Rectal smooth muscle tissue (tissue), 1 donor: Measurements from ENCODE around the gene EEF1G.
"Not testable (repeated sequence)": the region's sequence is repeated elsewhere in the genome, so short reads cannot be mapped to it uniquely, and the experiment has no call there.

ENCODE experiments used
- H3K27ac ChIP-seq: one replicate; pipeline ENCODE4 v1.7.0; 2013; ENCODE audit warnings: low read depth, low read length, inconsistent platforms
- H3K27me3 ChIP-seq: one replicate; pipeline ENCODE4 v1.7.0; 2013; ENCODE audit warnings: low read length; ENCODE audit not compliant: control insufficient read depth, insufficient read depth
- H3K36me3 ChIP-seq: one replicate; pipeline ENCODE4 v1.7.0; 2013; ENCODE audit warnings: low read length; ENCODE audit not compliant: control insufficient read depth, insufficient read depth
- H3K4me1 ChIP-seq: one replicate; pipeline ENCODE4 v1.7.0; 2013; ENCODE audit warnings: low read length; ENCODE audit not compliant: control insufficient read depth, insufficient read depth
- H3K4me3 ChIP-seq: one replicate; pipeline ENCODE4 v1.7.0; 2013; ENCODE audit warnings: low read length
- H3K9ac ChIP-seq: one replicate; pipeline ENCODE4 v1.7.0; 2013; ENCODE audit warnings: low read length

The EEF1G gene

GRCh38 chr11:62601122-62601371 lies 27.4 kb upstream of the EEF1G start:
- Histone ChIP-seq H3K9ac (peak overlapping the region; percentile 82), H3K27me3 (no peaks in the 10 kb centered on the region), H3K4me3 (peak overlapping the region; percentile 76), H3K4me1 (peaks cover 23% of the 10 kb centered on the region), H3K36me3 (peaks cover 21% of the 10 kb centered on the region), H3K27ac (peak overlapping the region; percentile 92)

- Histone ChIP-seq H3K36me3 (peaks cover 26% of the 10 kb centered on the region), H3K27ac (peak overlapping the region; percentile 92), H3K4me1 (peaks cover 23% of the 10 kb centered on the region), H3K27me3 (no peaks in the 10 kb centered on the region), H3K9ac (peak overlapping the region; percentile 82), H3K4me3 (peak overlapping the region; percentile 76)
Measured at GRCh38 chr11:62600367-62601121, 26.9 kb upstream of the EEF1G start.

- Histone ChIP-seq H3K27me3 (no peaks in the 10 kb centered on the region), H3K9ac (peak overlapping the region; percentile 16), H3K4me1 (peaks cover 23% of the 10 kb centered on the region), H3K27ac (peak overlapping the region; percentile 38), H3K4me3 (peak overlapping the region; percentile 76), H3K36me3 (peaks cover 29% of the 10 kb centered on the region)
Measured at GRCh38 chr11:62599901-62600300, 26.2 kb upstream of the EEF1G start.

GRCh38 chr11:62599069-62599696 lies 25.5 kb upstream of the EEF1G start:
- Histone ChIP-seq H3K4me3 (peak overlapping the region; percentile 76), H3K9ac (no peak overlapping the region), H3K4me1 (peaks cover 23% of the 10 kb centered on the region), H3K36me3 (peaks cover 36% of the 10 kb centered on the region), H3K27ac (peak overlapping the region; percentile 38), H3K27me3 (no peaks in the 10 kb centered on the region)

- peaks cover 30% of the 10 kb centered on the region for H3K4me1 ChIP-seq
Measured at GRCh38 chr11:62595124-62595523, 21.4 kb upstream of the EEF1G start.

GRCh38 chr11:62593434-62594044 lies 19.8 kb upstream of the EEF1G start:
- Histone ChIP-seq H3K4me3 (no peak overlapping the region), H3K27me3 (no peaks in the 10 kb centered on the region), H3K36me3 (peaks cover 43% of the 10 kb centered on the region), H3K9ac (no peak overlapping the region), H3K27ac (no peak overlapping the region), H3K4me1 (peaks cover 15% of the 10 kb centered on the region)

More at GRCh38 chr11:62595124-62595523, 21.4 kb upstream of the EEF1G start:
- Histone ChIP-seq H3K27ac (no peak overlapping the region), H3K4me3 (no peak overlapping the region), H3K27me3 (no peaks in the 10 kb centered on the region), H3K36me3 (peaks cover 43% of the 10 kb centered on the region), H3K9ac (no peak overlapping the region)

GRCh38 chr11:62592989-62593421 lies 19.3 kb upstream of the EEF1G start:
- peaks cover 15% of the 10 kb centered on the region for H3K4me1 ChIP-seq
- H3K36me3 ChIP-seq: peaks cover 43% of the 10 kb centered on the region
- H3K27me3 ChIP-seq: no peaks in the 10 kb centered on the region
- H3K9ac ChIP-seq: no peak overlapping the region
- no peak overlapping the region for H3K4me3 ChIP-seq
- H3K27ac ChIP-seq: peak overlapping the region; percentile 93

- Histone ChIP-seq H3K4me1 (peaks cover 15% of the 10 kb centered on the region), H3K36me3 (peaks cover 42% of the 10 kb centered on the region), H3K9ac (peak overlapping the region; percentile 67), H3K4me3 (peak overlapping the region; percentile 93), H3K27ac (peak overlapping the region; percentile 93), H3K27me3 (no peaks in the 10 kb centered on the region)
Measured at GRCh38 chr11:62592146-62592815, 18.6 kb upstream of the EEF1G start.

GRCh38 chr11:62591448-62592145 lies 17.9 kb upstream of the EEF1G start, which contains the start of gene TUT1:
TUT1 (minus strand) TSS chr11:62591523; CDS start chr11:62591485, 38 bp downstream.
- peak within 1 kb of the TSS; percentile 88 for H3K9ac ChIP-seq
- H3K27ac ChIP-seq: peak within 1 kb of the TSS; percentile 93
- H3K4me1 ChIP-seq: peaks cover 15% of the 10 kb centered on the region
- H3K27me3 ChIP-seq: no peaks in the 10 kb centered on the region
- H3K36me3 ChIP-seq: peaks cover 39% of the 10 kb centered on the region
- peak within 1 kb of the TSS; percentile 93 for H3K4me3 ChIP-seq

GRCh38 chr11:62588966-62589637 lies 15.4 kb upstream of the EEF1G start:
- Histone ChIP-seq H3K9ac (no peak overlapping the region), H3K27me3 (no peaks in the 10 kb centered on the region), H3K36me3 (peaks cover 20% of the 10 kb centered on the region), H3K27ac (no peak overlapping the region), H3K4me3 (no peak overlapping the region), H3K4me1 (peaks cover 15% of the 10 kb centered on the region)

- H3K4me3 ChIP-seq, H3K9ac ChIP-seq, H3K4me1 ChIP-seq, H3K27ac ChIP-seq, H3K27me3 ChIP-seq: not testable (repeated sequence)
- H3K36me3 ChIP-seq: peaks cover 23% of the 10 kb centered on the region
Measured at GRCh38 chr11:62585356-62585755, 11.7 kb upstream of the EEF1G start.
